ENCODE data around the gene SPECC1L. TPM values are rescaled to one million over a fixed set of nuclear protein-coding genes. Genes with fewer than 3 reads are reported as not detected.

Gene SPECC1L
- total and polyA plus RNA-seq, 2 experiments from 2014 or later, result 21.1 to 34.0 TPM

GRCh38 chr22:24426436-24426835, 155.8 kb downstream of the SPECC1L start:
- H3K9me3 ChIP-seq (ENCODE audit: low read depth), result no peaks in the 10 kb centered on the region
- DNase-seq, result no peak
- H3K9ac ChIP-seq, result no peak overlapping the region
- H3K27ac ChIP-seq, result no peak overlapping the region
- no peak overlapping the region for H2AFZ ChIP-seq
- no peaks in the 10 kb centered on the region for H3K36me3 ChIP-seq (ENCODE audit: low read depth)
- H3K9me2 ChIP-seq (ENCODE audit: insufficient read depth), result no peaks in the 10 kb centered on the region
- H3K4me3 ChIP-seq, result no peak overlapping the region
- no peak for TF ChIP-seq EZH2 (IDR thresholded peaks at IDR 0.05; ENCODE audit: insufficient read depth, poor library complexity, severe bottlenecking)
- TF ChIP-seq EZH2phosphoT487 (IDR thresholded peaks at IDR 0.05; ENCODE audit: insufficient read depth, low read depth), result no peak
- H4K20me1 ChIP-seq (ENCODE audit: insufficient read depth), result no peaks in the 10 kb centered on the region
- no peaks in the 10 kb centered on the region for H3F3A ChIP-seq (ENCODE audit: insufficient read depth)
- in situ Hi-C loops (cut with MboI), result no loop called here
- no peaks in the 10 kb centered on the region for H3K27me3 ChIP-seq (replicated peaks; ENCODE audit: insufficient read depth)
- H3K79me2 ChIP-seq (ENCODE audit: insufficient read depth), result no peaks in the 10 kb centered on the region
- H3K4me1 ChIP-seq (ENCODE audit: insufficient read depth), result no peaks in the 10 kb centered on the region
- H3K4me2 ChIP-seq (ENCODE audit: unreplicated experiment), result no peak overlapping the region
- 95 to 100% methylated on average over 4 of the region's 4 CpGs for WGBS, 2 experiments (ENCODE audit: low coverage in 1 of 2, low lambda C conversion rate in 2 of 2, missing lambda C conversion rate in 2 of 2)

DNA sequence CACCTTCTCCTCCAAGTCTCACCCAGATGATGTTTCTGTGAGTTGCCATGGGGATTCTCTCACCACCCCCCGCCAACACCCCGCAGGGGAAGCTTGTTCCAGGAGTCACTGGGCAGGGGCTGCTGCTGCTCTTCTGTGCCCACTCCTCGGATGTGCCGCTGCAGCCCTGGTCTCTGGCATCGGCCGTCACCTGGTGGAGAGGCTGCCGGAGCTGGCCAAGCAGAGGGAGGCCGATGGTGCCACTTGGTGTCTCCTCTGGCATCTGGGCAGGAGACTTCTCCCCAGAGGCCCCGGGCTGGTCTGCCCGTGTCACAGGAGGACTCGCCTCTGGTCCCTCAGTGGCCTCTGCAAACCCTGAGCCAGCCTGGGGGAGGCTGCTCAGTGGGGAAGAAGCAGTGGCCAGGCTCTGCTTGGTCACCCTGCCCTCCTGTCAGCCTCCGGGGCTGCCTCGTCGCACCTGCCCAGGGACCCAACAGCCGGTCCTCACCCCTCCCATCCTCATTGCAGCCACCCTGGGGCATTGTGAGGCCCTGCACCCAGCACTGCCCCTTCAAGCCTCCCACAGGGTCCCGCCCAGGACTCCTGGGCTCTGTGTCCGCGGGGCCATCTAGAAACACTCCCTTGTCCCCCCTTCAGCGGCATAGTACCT, 156.3 kb downstream of the SPECC1L start:
- Histone ChIP-seq H3K4me3 (no peak overlapping the region), H3K4me2 (ENCODE audit: unreplicated experiment) (no peak overlapping the region), H3K36me3 (ENCODE audit: low read depth) (no peaks in the 10 kb centered on the region), H3K9ac (no peak overlapping the region), H3K9me2 (ENCODE audit: insufficient read depth) (no peaks in the 10 kb centered on the region), H3K27me3 (replicated peaks; ENCODE audit: insufficient read depth) (no peaks in the 10 kb centered on the region), H3K9me3 (ENCODE audit: low read depth) (no peaks in the 10 kb centered on the region), H4K20me1 (ENCODE audit: insufficient read depth) (no peaks in the 10 kb centered on the region), H3F3A (ENCODE audit: insufficient read depth) (no peaks in the 10 kb centered on the region), H3K27ac (no peak overlapping the region), H3K79me2 (ENCODE audit: insufficient read depth) (no peaks in the 10 kb centered on the region), H2AFZ (no peak overlapping the region), H3K4me1 (ENCODE audit: insufficient read depth) (no peaks in the 10 kb centered on the region)
- no peak for DNase-seq
- WGBS, 2 experiments (ENCODE audit: low coverage in 1 of 2, low lambda C conversion rate in 2 of 2, missing lambda C conversion rate in 2 of 2), result 90 to 91% methylated on average over 19 of the region's 19 CpGs
- in situ Hi-C loops (cut with MboI), result no loop called here
- TF ChIP-seq EZH2phosphoT487 (IDR thresholded peaks at IDR 0.05; ENCODE audit: insufficient read depth, low read depth), result no peak
- TF ChIP-seq EZH2 (IDR thresholded peaks at IDR 0.05; ENCODE audit: insufficient read depth, poor library complexity, severe bottlenecking), result no peak

DNA sequence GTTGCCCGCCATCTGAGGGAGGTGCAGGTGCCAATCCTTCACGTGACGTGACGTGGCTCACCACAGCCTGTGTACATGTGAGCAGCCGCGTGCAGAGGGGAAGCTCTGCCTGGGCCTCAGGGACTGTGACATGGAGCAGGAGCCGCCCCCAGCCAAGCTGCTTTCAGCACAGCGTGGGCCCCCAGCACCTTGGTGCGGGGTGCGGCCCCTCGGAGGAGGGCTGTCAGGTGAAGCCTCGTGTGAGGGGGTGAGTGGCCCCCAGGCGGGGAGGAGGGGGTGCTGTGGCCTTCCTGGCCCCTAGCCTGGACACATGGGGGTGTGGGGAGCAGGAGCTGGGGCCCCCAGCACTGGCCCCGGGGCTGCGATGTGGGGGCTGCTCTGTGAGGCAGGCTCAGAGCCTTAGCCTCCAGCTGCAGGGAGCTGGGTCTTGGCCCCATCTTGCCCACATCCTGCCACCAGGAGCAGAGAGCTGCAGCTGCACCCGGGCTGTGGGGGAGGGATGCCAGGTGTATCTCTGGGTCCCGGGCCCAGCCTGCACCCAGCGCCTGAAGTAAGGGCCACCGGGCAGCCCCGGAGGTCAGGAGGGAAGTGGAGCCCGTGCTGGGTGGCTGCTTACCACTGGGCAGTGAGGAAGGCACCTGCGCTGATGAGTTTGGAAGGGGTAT, 157.0 kb downstream of the SPECC1L start, which contains the start of gene ADORA2A:
Gene ADORA2A, plus strand, starts transcription at position 100 of the 665 bp plus-strand sequence. CDS start 5,806 bp downstream, outside the sequence.
- Histone ChIP-seq H3K9ac (no peak within 1 kb of the TSS), H3K79me2 (ENCODE audit: insufficient read depth) (no peaks in the 10 kb centered on the region), H4K20me1 (ENCODE audit: insufficient read depth) (no peaks in the 10 kb centered on the region), H3K27me3 (replicated peaks; ENCODE audit: insufficient read depth) (no peaks in the 10 kb centered on the region), H3K27ac (no peak within 1 kb of the TSS), H3K4me1 (ENCODE audit: insufficient read depth) (peaks cover 6% of the 10 kb centered on the region; the same call in 1 of the 2 replicates), H3K4me3 (no peak within 1 kb of the TSS), H3F3A (ENCODE audit: insufficient read depth) (no peaks in the 10 kb centered on the region), H2AFZ (no peak within 1 kb of the TSS), H3K36me3 (ENCODE audit: low read depth) (no peaks in the 10 kb centered on the region), H3K9me3 (ENCODE audit: low read depth) (no peaks in the 10 kb centered on the region), H3K9me2 (ENCODE audit: insufficient read depth) (no peaks in the 10 kb centered on the region), H3K4me2 (ENCODE audit: unreplicated experiment) (no peak within 1 kb of the TSS)
- WGBS, 2 experiments (ENCODE audit: low coverage in 1 of 2, low lambda C conversion rate in 2 of 2, missing lambda C conversion rate in 2 of 2), result 85 to 86% methylated on average over 18 to 22 of the region's 22 CpGs
- no peak for DNase-seq
- in situ Hi-C loops (cut with MboI), result no loop called here
- TF ChIP-seq EZH2 (IDR thresholded peaks at IDR 0.05; ENCODE audit: insufficient read depth, poor library complexity, severe bottlenecking), result no peak

GRCh38 chr22:24428751-24429410, 158.2 kb downstream of the SPECC1L start:
- H3K27me3 ChIP-seq (replicated peaks; ENCODE audit: insufficient read depth), result no peaks in the 10 kb centered on the region
- no peak for TF ChIP-seq EZH2 (IDR thresholded peaks at IDR 0.05; ENCODE audit: insufficient read depth, poor library complexity, severe bottlenecking)
- TF ChIP-seq EZH2phosphoT487 (IDR thresholded peaks at IDR 0.05; ENCODE audit: insufficient read depth, low read depth), result no peak
- no peaks in the 10 kb centered on the region for H3K36me3 ChIP-seq (ENCODE audit: low read depth)
- H3K79me2 ChIP-seq (ENCODE audit: insufficient read depth), result no peaks in the 10 kb centered on the region
- no peaks in the 10 kb centered on the region for H4K20me1 ChIP-seq (ENCODE audit: insufficient read depth)
- no peaks in the 10 kb centered on the region for H3K9me2 ChIP-seq (ENCODE audit: insufficient read depth)
- H3K4me1 ChIP-seq (ENCODE audit: insufficient read depth), result peaks cover 8% of the 10 kb centered on the region
- WGBS, 2 experiments (ENCODE audit: low coverage in 1 of 2, low lambda C conversion rate in 2 of 2, missing lambda C conversion rate in 2 of 2), result 76 to 78% methylated on average over 11 of the region's 11 CpGs
- H3K4me2 ChIP-seq (ENCODE audit: unreplicated experiment), result no peak overlapping the region
- no peak overlapping the region for H3K9ac ChIP-seq
- H2AFZ ChIP-seq, result no peak overlapping the region
- in situ Hi-C loops (cut with MboI), result no loop called here
- DNase-seq, result no peak
- no peak overlapping the region for H3K27ac ChIP-seq
- no peaks in the 10 kb centered on the region for H3K9me3 ChIP-seq (ENCODE audit: low read depth)
- H3F3A ChIP-seq (ENCODE audit: insufficient read depth), result no peaks in the 10 kb centered on the region
- H3K4me3 ChIP-seq, result no peak overlapping the region

All from GM23248 (cell line).